GM12873 (cell line): ENCODE data around the gene IL1RL2.

Experiments used
- CTCF ChIP-seq: IDR thresholded peaks from 2 replicates; pipeline ENCODE4 v1.5.1; 2012; ENCODE audit warnings: low read depth, mild to moderate bottlenecking, moderate library complexity, low read length, control low read depth; ENCODE audit not compliant: insufficient read depth; ENCODE audit errors: missing control alignments

Gene IL1RL2

GRCh38 chr2:102240640-102241370 is 54.0 kb downstream of the IL1RL2 start:
- peak; percentile 99 for TF ChIP-seq CTCF

- no peak for TF ChIP-seq CTCF
These were observed 54.9 kb downstream of the IL1RL2 start for GRCh38 chr2:102241616-102242305.

- no peak for TF ChIP-seq CTCF
These were observed 58.7 kb downstream of the IL1RL2 start for GRCh38 chr2:102245266-102246151.

GRCh38 chr2:102250278-102250821 is 63.5 kb downstream of the IL1RL2 start:
- no peak for TF ChIP-seq CTCF

GRCh38 chr2:102251042-102251848 is 64.4 kb downstream of the IL1RL2 start:
- peak; percentile 65 for TF ChIP-seq CTCF

- no peak for TF ChIP-seq CTCF
These were observed 65.0 kb downstream of the IL1RL2 start for GRCh38 chr2:102251849-102252203.
